Endothelial cell of umbilical vein (primary cell): ENCODE results near the gene UBXN11. TPM values are rescaled to one million over a fixed set of nuclear protein-coding genes. Genes with fewer than 3 reads are reported as not detected.

ENCODE experiments used
- BruUV-seq: library from RNA; stranded (reverse); fragments of 400-500 nt; replicated peaks from 2 replicates; lab custom pipeline; 2021; lab: Mats Ljungman, UMichigan
- CTCF ChIA-PET: fragments of 300-600, 350-600 bp; sonication (Branson Sonifier 250); formaldehyde crosslinking; loops from one replicate; lab custom pipeline; 2021; ENCODE audit warnings: antibody characterized with exemption, inconsistent platforms; lab: Charles Lee
- POLR2A ChIA-PET: fragments of 300-600, 350-600 bp; sonication (Branson Sonifier 250); formaldehyde crosslinking; loops from one replicate; lab custom pipeline; 2021; ENCODE audit warnings: antibody characterized with exemption, inconsistent platforms; lab: Charles Lee
- DNase-seq: peaks from one replicate; pipeline ENCODE4 v3.0.0-alpha.2; 2011; ENCODE audit warnings: low read depth, low spot score
- FAIRE-seq: peaks from 2 replicates; lab custom pipeline; 2011; peaks lifted over from hg19 to GRCh38; lab: Jason Lieb, UNC
- H2AFZ ChIP-seq: 2 replicates; pipeline ENCODE4 v1.6.0; 2012; ENCODE audit warnings: low read depth, low read length, control low read depth, inconsistent platforms
- H3K27ac ChIP-seq: 2 replicates; pipeline ENCODE4 v1.5.1; 2011; ENCODE audit warnings: low read depth, mild to moderate bottlenecking, control low read depth, low read length, moderate library complexity; ENCODE audit not compliant: insufficient read depth
- H3K27me3 ChIP-seq, 2 experiments: 2 replicates each; pipeline versions ENCODE4 v1.6.0 to v1.6.1; 2011; ENCODE audit warnings: low read length in 2 of 2, mixed read lengths in 1 of 2; ENCODE audit not compliant: control insufficient read depth in 2 of 2, insufficient read depth in 2 of 2
- H3K36me3 ChIP-seq, 2 experiments: 2 replicates in 1 of 2; 3 replicates in 1 of 2; pipeline ENCODE4 v1.5.1; 2011; ENCODE audit warnings: low read length in 2 of 2, mild to moderate bottlenecking in 1 of 2, moderate library complexity in 1 of 2; ENCODE audit not compliant: control insufficient read depth in 2 of 2, insufficient read depth in 2 of 2; ENCODE audit errors: extremely low read depth in 1 of 2
- H3K4me1 ChIP-seq: 3 replicates; pipeline ENCODE4 v1.5.1; 2011; ENCODE audit warnings: mild to moderate bottlenecking, low read length; ENCODE audit not compliant: control insufficient read depth, insufficient read depth; ENCODE audit errors: extremely low read depth
- H3K4me2 ChIP-seq: 2 replicates; pipeline ENCODE4 v1.6.1; 2011; ENCODE audit warnings: low read length, control low read depth, mixed read lengths; ENCODE audit not compliant: insufficient read depth
- H3K4me3 ChIP-seq, 3 experiments: fragments of 200-600 bp in 1 of 3; sonication (generic), shearing (Covaris generic) in 1 of 3; replicated peaks in 1 of 3; 2 replicates each; pipeline ENCODE4 v1.5.1; 2011 to 2016; ENCODE audit warnings: control low read depth in 3 of 3, low read length in 3 of 3, mild to moderate bottlenecking in 2 of 3, inconsistent platforms in 1 of 3, low read depth in 1 of 3, moderate library complexity in 1 of 3; ENCODE audit not compliant: insufficient read depth in 1 of 3
- H3K79me2 ChIP-seq: 2 replicates; pipeline ENCODE4 v1.6.0; 2012; ENCODE audit warnings: low read length, inconsistent platforms; ENCODE audit not compliant: control insufficient read depth, insufficient read depth
- H3K9ac ChIP-seq: replicated peaks from 2 replicates; pipeline ENCODE3; 2011; ENCODE audit warnings: low read length, control low read depth; ENCODE audit not compliant: insufficient read depth; ENCODE audit errors: extremely low read depth
- H3K9me1 ChIP-seq: replicated peaks from 3 replicates; pipeline ENCODE4 v1.6.0; 2011; ENCODE audit warnings: mild to moderate bottlenecking, low read length; ENCODE audit not compliant: control insufficient read depth, insufficient read depth; ENCODE audit errors: extremely low read depth
- H3K9me3 ChIP-seq: replicated peaks from 2 replicates; pipeline ENCODE4 v1.5.1; 2012; ENCODE audit warnings: low read length, inconsistent platforms; ENCODE audit not compliant: control insufficient read depth, insufficient read depth
- H4K20me1 ChIP-seq: replicated peaks from 2 replicates; pipeline ENCODE3; 2011; ENCODE audit warnings: mild to moderate bottlenecking, low read length; ENCODE audit not compliant: control insufficient read depth, insufficient read depth; ENCODE audit errors: extremely low read depth
- CTCF ChIP-seq, 2 donors: IDR thresholded peaks; 1 replicate in 1 of 2; 2 replicates in 1 of 2; pipeline ENCODE4 v1.5.1; 2011; ENCODE audit warnings: low read length in 2 of 2, mild to moderate bottlenecking in 2 of 2, moderate library complexity in 2 of 2, control low read depth in 1 of 2, inconsistent platforms in 1 of 2, low read depth in 1 of 2; ENCODE audit not compliant: insufficient read depth in 1 of 2; ENCODE audit errors: extremely low read depth in 1 of 2
- EZH2 ChIP-seq: IDR thresholded peaks from 2 replicates; pipeline ENCODE4 v1.6.1; 2012; ENCODE audit warnings: borderline replicate concordance, low read depth, mild to moderate bottlenecking, moderate library complexity, low read length, inconsistent platforms; ENCODE audit not compliant: severe bottlenecking
- FOS ChIP-seq: IDR thresholded peaks from 2 replicates; pipeline ENCODE4 v1.6.1; 2011; ENCODE audit warnings: mild to moderate bottlenecking, low read length, moderate library complexity, borderline replicate concordance; ENCODE audit not compliant: insufficient read depth
- GATA2 ChIP-seq: IDR thresholded peaks from 2 replicates; pipeline ENCODE4 v1.7.0; 2011; ENCODE audit warnings: low read depth, mild to moderate bottlenecking, moderate library complexity, mixed read lengths, low read length; ENCODE audit not compliant: insufficient read length, insufficient read depth
- JUN ChIP-seq: IDR thresholded peaks from 2 replicates; pipeline ENCODE4 v1.6.1; 2011; ENCODE audit warnings: borderline replicate concordance, low read depth; ENCODE audit not compliant: insufficient read length, insufficient read depth
- MYC ChIP-seq: IDR thresholded peaks from one replicate; pipeline ENCODE4 v1.6.1; 2011; ENCODE audit warnings: mild to moderate bottlenecking, low read depth, low read length
- dilution Hi-C: fragments of 300-500 bp; cut with MboI; formaldehyde crosslinking; loops from one replicate; pipeline ENCODE4 v1.15.0; 2019; ENCODE audit warnings: low sequenced_read_pairs; ENCODE audit not compliant: extremely low pct_ligation_motif_present
- intact Hi-C: fragments of 100-400 bp; cut with micrococcal nuclease; formaldehyde crosslinking; loops from one replicate; pipeline ENCODE4 v1.10.0; 2022
- polyA plus RNA-seq, 4 experiments: library from polyadenylated mRNA; depleted of rRNA in 3 of 4; stranded (reverse) in 3 of 4; unstranded in 1 of 4; fragments of >200 nt; gene quantifications; 2 replicates each; pipeline versions ENCODE4 v1.2.1 to v1.2.3, GENCODE V29; 2011 to 2012; ENCODE audit warnings: missing spikeins in 1 of 4
- total RNA-seq: library from RNA; stranded (reverse); gene quantifications from 2 replicates; pipeline ENCODE4 v1.2.3, GENCODE V29; 2021
- TF ChIP-seq, protein P1 (sequence below): IDR thresholded peaks from 2 replicates; pipeline ENCODE4 v1.6.1; 2011; ENCODE audit not compliant: insufficient read depth, insufficient read length

UBXN11 gene
- total and polyA plus RNA-seq, 2 donors (not counting 3 experiments of a cell fraction or from before 2014, with no cell fraction given) = 14.8 to 15.6 TPM

- Histone ChIP-seq H3K27me3 (no peaks in the 10 kb centered on the region), H4K20me1 (no peaks in the 10 kb centered on the region), H3K79me2 (peaks cover 31% of the 10 kb centered on the region), H3K9me3 (no peaks in the 10 kb centered on the region), H3K4me2 (no peak overlapping the region), H3K9ac (no peak overlapping the region), H3K4me1 (peaks cover 39% of the 10 kb centered on the region), H3K36me3 (peaks cover 0 to 8% of the 10 kb centered on the region in 2 experiments), H2AFZ (no peak overlapping the region), H3K9me1 (no peaks in the 10 kb centered on the region), H3K27ac (no peak overlapping the region), H3K4me3 (no peak overlapping the region)
- FAIRE-seq (no peak), DNase-seq (no peak)
- BruUV-seq = no TSS peak
- CTCF ChIA-PET = interaction anchor here (0.6 to 4.3 kb wide), 6 partner anchors 8 to 234 kb away, joined by 3 to 120 read pairs (median 4); partner anchors contain the start of gene CD52
- intact Hi-C loops (no loop called here), dilution Hi-C loops (no loop called here)
- POLR2A ChIA-PET = interaction anchor here (0.8 kb wide), 1 partner anchor 9 kb away, joined by 4 read pairs; no protein-coding TSS in a partner anchor
- TF ChIP-seq CTCF (IDR thresholded peaks at IDR 0.05; ENCODE audit: extremely low read depth in 1 of 2, insufficient read depth in 1 of 2, low read depth in 1 of 2, low read length in 2 of 2) (no peak), MYC (no peak), JUN (no peak), FOS (no peak), GATA2 (no peak), EZH2 (no peak)
- TF ChIP-seq, protein P1, sequence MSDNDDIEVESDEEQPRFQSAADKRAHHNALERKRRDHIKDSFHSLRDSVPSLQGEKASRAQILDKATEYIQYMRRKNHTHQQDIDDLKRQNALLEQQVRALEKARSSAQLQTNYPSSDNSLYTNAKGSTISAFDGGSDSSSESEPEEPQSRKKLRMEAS = no peak
These were observed 23.1 kb downstream of the UBXN11 start for GRCh38 chr1:26283279-26283853.
